Mesenchymal stem cell (in vitro differentiated cells and primary cell): ENCODE data around the gene CNOT6.
A peak's percentile ranks its signal among the peaks of the same experiment; 100 is the strongest.

Source experiments
- DNase-seq: peaks from one replicate; pipeline ENCODE4 v3.0.0-alpha.2; 2013
- H2AFZ ChIP-seq: one replicate; pipeline ENCODE4 v1.6.1; 2013; ENCODE audit warnings: low read depth, mild to moderate bottlenecking, control low read depth, inconsistent platforms, low read length, moderate library complexity
- H2AK5ac ChIP-seq: 2 replicates; pipeline ENCODE4 v1.6.1; 2013; ENCODE audit warnings: low read length, moderate library complexity, mild to moderate bottlenecking, inconsistent platforms; ENCODE audit not compliant: severe bottlenecking
- H2BK120ac ChIP-seq: one replicate; pipeline ENCODE4 v1.6.1; 2013; ENCODE audit warnings: low read depth, mild to moderate bottlenecking, inconsistent platforms, low read length, moderate library complexity
- H2BK12ac ChIP-seq, 2 experiments: one replicate each; pipeline ENCODE4 v1.6.1; 2013; ENCODE audit warnings: inconsistent platforms in 2 of 2, low read length in 2 of 2, mild to moderate bottlenecking in 2 of 2, moderate library complexity in 2 of 2, control low read depth in 1 of 2
- H2BK15ac ChIP-seq: one replicate; pipeline ENCODE4 v1.6.1; 2013; ENCODE audit warnings: mild to moderate bottlenecking, low read depth, inconsistent platforms; ENCODE audit not compliant: poor library complexity, severe bottlenecking
- H2BK5ac ChIP-seq: 2 replicates; pipeline ENCODE4 v1.6.1; 2013; ENCODE audit warnings: low read depth, mild to moderate bottlenecking, low read length, control low read depth, inconsistent platforms; ENCODE audit not compliant: poor library complexity, severe bottlenecking
- H3K14ac ChIP-seq, 2 experiments: one replicate each; pipeline ENCODE4 v1.6.1; 2013; ENCODE audit warnings: inconsistent platforms in 2 of 2, low read length in 2 of 2, control low read depth in 1 of 2, mild to moderate bottlenecking in 1 of 2, moderate library complexity in 1 of 2
- H3K18ac ChIP-seq, 2 experiments: one replicate each; pipeline ENCODE4 v1.6.1; 2013; ENCODE audit warnings: inconsistent platforms in 2 of 2, low read length in 2 of 2, control low read depth in 1 of 2, low read depth in 1 of 2, mild to moderate bottlenecking in 1 of 2
- H3K23ac ChIP-seq, 2 experiments: one replicate each; pipeline ENCODE4 v1.6.1; 2013; ENCODE audit warnings: inconsistent platforms in 2 of 2, low read length in 2 of 2, mild to moderate bottlenecking in 2 of 2, moderate library complexity in 2 of 2, control low read depth in 1 of 2
- H3K27ac ChIP-seq: 2 replicates; pipeline ENCODE4 v1.5.1; 2013; ENCODE audit warnings: mild to moderate bottlenecking, moderate library complexity, low read length, control low read depth, inconsistent platforms; ENCODE audit not compliant: poor library complexity, severe bottlenecking
- H3K27me3 ChIP-seq, 2 experiments: 2 replicates each; pipeline versions ENCODE4 v1.6.1 to v1.7.0; 2013; ENCODE audit warnings: low read length in 2 of 2, mild to moderate bottlenecking in 2 of 2, moderate library complexity in 2 of 2, control low read depth in 1 of 2, inconsistent platforms in 1 of 2; ENCODE audit not compliant: control insufficient read depth in 1 of 2, insufficient read depth in 1 of 2
- H3K36me3 ChIP-seq, 2 experiments: 2 replicates each; pipeline versions ENCODE4 v1.6.1 to v1.7.0; 2013; ENCODE audit warnings: low read length in 2 of 2, control low read depth in 1 of 2, inconsistent platforms in 1 of 2, low read depth in 1 of 2, mild to moderate bottlenecking in 1 of 2; ENCODE audit not compliant: insufficient read depth in 2 of 2, control insufficient read depth in 1 of 2
- H3K4ac ChIP-seq, 2 experiments: one replicate each; pipeline ENCODE4 v1.6.1; 2013; ENCODE audit warnings: inconsistent platforms in 2 of 2, low read length in 2 of 2, mild to moderate bottlenecking in 2 of 2, moderate library complexity in 2 of 2, control low read depth in 1 of 2, low read depth in 1 of 2
- H3K4me1 ChIP-seq: 2 replicates; pipeline ENCODE4 v1.6.1; 2013; ENCODE audit warnings: low read depth, low read length, control low read depth; ENCODE audit not compliant: control insufficient read depth, insufficient read depth
- H3K4me2 ChIP-seq: 2 replicates; pipeline ENCODE4 v1.6.1; 2013; ENCODE audit warnings: low read length, mild to moderate bottlenecking, inconsistent platforms; ENCODE audit not compliant: poor library complexity, severe bottlenecking
- H3K4me3 ChIP-seq, 2 experiments: 2 replicates each; pipeline versions ENCODE4 v1.5.1 to v1.7.0; 2013; ENCODE audit warnings: low read length in 2 of 2, mild to moderate bottlenecking in 2 of 2, control low read depth in 1 of 2, low read depth in 1 of 2; ENCODE audit not compliant: insufficient read depth in 1 of 2
- H3K79me1 ChIP-seq: replicated peaks from 2 replicates; pipeline ENCODE4 v1.6.1; 2013; ENCODE audit warnings: mild to moderate bottlenecking, control low read depth, low read length, inconsistent platforms; ENCODE audit not compliant: poor library complexity, severe bottlenecking
- H3K9ac ChIP-seq: 2 replicates; pipeline ENCODE4 v1.7.0; 2013; ENCODE audit warnings: mild to moderate bottlenecking, low read length, moderate library complexity
- H3K9me3 ChIP-seq: 2 replicates; pipeline ENCODE4 v1.7.0; 2013; ENCODE audit warnings: mild to moderate bottlenecking, low read length; ENCODE audit not compliant: control insufficient read depth
- H4K8ac ChIP-seq: one replicate; pipeline ENCODE4 v1.6.1; 2013; ENCODE audit warnings: inconsistent platforms, mild to moderate bottlenecking, low read length, moderate library complexity
- H4K91ac ChIP-seq: one replicate; pipeline ENCODE4 v1.6.1; 2013; ENCODE audit warnings: mild to moderate bottlenecking, low read length, inconsistent platforms
- WGBS: methylation state at CpG from one replicate; pipeline ENCODE4 v1.1.7; 2013; ENCODE audit warnings: mixed read lengths; 5-methylcytosine and 5-hydroxymethylcytosine counted together

CNOT6 gene

DNA sequence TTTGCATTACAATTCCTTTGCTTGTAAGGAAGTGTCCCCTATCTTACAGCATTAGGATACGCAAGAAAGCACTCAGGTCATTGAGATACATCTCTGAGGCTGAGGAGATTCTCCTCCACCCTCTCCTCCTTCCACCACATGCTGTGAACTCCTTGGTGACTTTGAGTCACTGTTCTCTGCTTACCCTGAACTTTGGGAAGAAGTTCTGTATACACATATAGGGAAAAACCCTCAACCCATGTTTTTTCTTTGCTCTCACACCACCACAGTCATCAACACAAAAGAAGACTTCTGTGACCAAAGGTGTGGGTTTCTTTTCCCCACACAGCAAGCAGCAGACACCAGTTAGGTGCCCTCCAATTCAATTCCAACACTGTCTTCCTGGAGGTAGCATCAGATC, 38.1 kb downstream of the CNOT6 start:
- H3K9ac ChIP-seq: no peak overlapping the region
- H4K91ac ChIP-seq: no peak overlapping the region
- no peak overlapping the region for H2BK12ac ChIP-seq
- no peak overlapping the region for H3K23ac ChIP-seq
- H3K36me3 ChIP-seq: peaks cover 22 to 51% of the 10 kb centered on the region in 2 experiments
- H2BK15ac ChIP-seq: no peak overlapping the region
- H3K79me1 ChIP-seq: peaks cover 20% of the 10 kb centered on the region
- H2AK5ac ChIP-seq: no peak overlapping the region
- H4K8ac ChIP-seq: no peak overlapping the region
- peak overlapping the region; percentile 4 for H3K27ac ChIP-seq
- H3K27me3 ChIP-seq: no peaks in the 10 kb centered on the region
- H3K4me3 ChIP-seq: no peak overlapping the region
- H2AFZ ChIP-seq: no peak overlapping the region
- no peak overlapping the region for H2BK5ac ChIP-seq
- H3K14ac ChIP-seq: no peak overlapping the region
- no peak for DNase-seq
- H3K4me1 ChIP-seq: peaks cover 10% of the 10 kb centered on the region
- no peak overlapping the region for H3K18ac ChIP-seq
- no peak overlapping the region for H2BK120ac ChIP-seq
- no peaks in the 10 kb centered on the region for H3K9me3 ChIP-seq
- WGBS: 100% methylated on average over 1 of the region's 1 CpG
- H3K4ac ChIP-seq: no peak overlapping the region
- H3K4me2 ChIP-seq: no peak overlapping the region

DNA sequence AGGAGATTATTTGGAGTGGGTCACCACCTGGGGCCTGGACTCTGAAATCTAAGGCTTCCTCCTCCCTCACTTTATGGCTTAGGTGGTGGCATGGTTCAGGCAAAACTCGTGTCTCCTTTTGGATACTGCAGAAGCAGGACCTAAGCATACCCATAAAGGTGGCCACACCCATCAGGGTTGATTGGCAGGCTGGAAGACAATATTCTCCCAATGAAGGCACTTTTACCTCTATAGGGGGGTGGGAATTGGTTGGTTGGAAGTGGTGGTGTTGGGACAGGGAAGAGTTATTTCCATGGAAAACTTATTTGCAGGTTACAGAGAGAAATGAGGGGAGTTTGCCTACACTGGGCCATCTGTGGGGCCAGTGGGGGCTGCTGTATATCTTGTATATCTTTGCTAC, 39.7 kb downstream of the CNOT6 start:
- Histone ChIP-seq H3K23ac (no peak overlapping the region), H2AK5ac (peak overlapping the region; percentile 24), H3K27ac (no peak overlapping the region), H2BK15ac (no peak overlapping the region), H2AFZ (no peak overlapping the region), H4K91ac (no peak overlapping the region), H3K14ac (no peak overlapping the region), H4K8ac (no peak overlapping the region), H3K18ac (no peak overlapping the region), H3K27me3 (no peaks in the 10 kb centered on the region), H2BK120ac (no peak overlapping the region), H3K4me3 (no peak overlapping the region), H3K36me3 (peaks cover 22 to 51% of the 10 kb centered on the region in 2 experiments), H3K4me2 (no peak overlapping the region), H3K9me3 (no peaks in the 10 kb centered on the region), H3K79me1 (peaks cover 16% of the 10 kb centered on the region), H2BK5ac (no peak overlapping the region), H2BK12ac (no peak overlapping the region), H3K4me1 (peaks cover 7% of the 10 kb centered on the region), H3K9ac (no peak overlapping the region), H3K4ac (no peak overlapping the region)
- WGBS: 100% methylated on average over 1 of the region's 1 CpG
- DNase-seq: no peak

DNA sequence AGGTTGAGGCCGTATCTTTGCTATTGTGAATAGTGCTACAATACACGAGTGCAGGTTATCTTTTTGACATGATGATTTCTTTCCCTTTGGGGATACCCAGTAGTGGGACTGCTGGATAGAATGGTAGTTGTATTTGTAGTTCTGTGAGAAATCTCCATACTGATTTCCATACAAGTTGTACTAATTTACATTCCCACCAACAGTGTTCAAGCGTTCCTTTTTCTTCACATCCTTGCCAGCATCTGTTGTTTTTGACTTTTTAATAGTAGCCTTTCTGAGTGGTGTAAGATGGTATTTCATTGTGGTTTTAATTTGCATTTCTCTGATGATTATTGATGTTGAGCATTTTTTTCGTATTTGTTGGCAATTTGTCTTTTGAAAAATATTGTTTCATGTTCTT, 41.4 kb downstream of the CNOT6 start:
- 93% methylated on average over 3 of the region's 4 CpGs for WGBS

DNA sequence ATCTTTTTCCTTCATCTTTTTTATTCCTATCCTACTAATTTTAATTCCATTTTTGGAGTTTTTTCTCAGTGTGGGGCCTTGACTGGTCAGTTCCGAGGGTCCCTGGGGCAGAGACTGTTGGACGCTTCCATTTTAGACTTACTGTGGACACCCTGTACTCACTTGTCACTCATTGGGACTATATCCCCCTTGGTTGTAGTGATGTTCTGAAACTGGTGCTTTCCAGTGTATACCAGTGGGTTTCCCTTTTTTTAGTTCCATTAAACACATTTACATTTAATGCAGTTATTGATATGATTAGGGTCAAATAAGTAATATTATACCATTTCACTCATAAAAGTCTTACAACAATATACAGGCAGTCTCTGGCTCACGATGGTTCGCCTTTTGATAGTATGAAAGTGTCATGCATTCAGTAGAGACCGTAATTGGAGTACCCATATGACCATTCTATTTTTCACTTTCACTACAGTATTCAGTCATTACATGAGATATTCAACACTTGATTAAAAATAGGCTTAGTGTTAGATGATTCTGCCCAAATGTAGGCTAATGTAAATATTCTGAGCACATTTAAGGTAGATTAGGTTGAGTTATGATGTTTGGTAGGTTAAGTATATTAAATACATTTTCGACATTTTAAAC, 46.0 kb downstream of the CNOT6 start:
- no peak overlapping the region for H4K91ac ChIP-seq
- no peak overlapping the region for H2BK5ac ChIP-seq
- H3K79me1 ChIP-seq: peaks cover 7% of the 10 kb centered on the region
- H3K18ac ChIP-seq: no peak overlapping the region
- DNase-seq: no peak
- no peak overlapping the region for H2AFZ ChIP-seq
- no peak overlapping the region for H3K4ac ChIP-seq
- WGBS: 63% methylated on average over 2 of the region's 6 CpGs
- peaks cover 6 to 38% of the 10 kb centered on the region in 2 experiments for H3K36me3 ChIP-seq
- H3K4me2 ChIP-seq: no peak overlapping the region
- H3K27ac ChIP-seq: no peak overlapping the region
- H2BK12ac ChIP-seq: no peak overlapping the region
- no peaks in the 10 kb centered on the region for H3K9me3 ChIP-seq
- H3K4me1 ChIP-seq: no peaks in the 10 kb centered on the region
- no peak overlapping the region for H3K4me3 ChIP-seq
- H2AK5ac ChIP-seq: no peak overlapping the region
- H2BK120ac ChIP-seq: no peak overlapping the region
- no peak overlapping the region for H3K14ac ChIP-seq
- no peak overlapping the region for H3K23ac ChIP-seq
- no peaks in the 10 kb centered on the region for H3K27me3 ChIP-seq
- H2BK15ac ChIP-seq: no peak overlapping the region
- H3K9ac ChIP-seq: no peak overlapping the region
- no peak overlapping the region for H4K8ac ChIP-seq

More for the DNA sequence above, 41.4 kb downstream of the CNOT6 start:
- no peaks in the 10 kb centered on the region for H3K27me3 ChIP-seq
- H3K27ac ChIP-seq: no peak overlapping the region
- no peak overlapping the region for H3K14ac ChIP-seq
- H3K79me1 ChIP-seq: peaks cover 13% of the 10 kb centered on the region
- no peak overlapping the region for H4K91ac ChIP-seq
- H3K4me2 ChIP-seq: no peak overlapping the region
- H3K23ac ChIP-seq: no peak overlapping the region
- no peak overlapping the region for H2BK15ac ChIP-seq
- H2BK120ac ChIP-seq: no peak overlapping the region
- no peak overlapping the region for H3K9ac ChIP-seq
- no peak for DNase-seq
- H4K8ac ChIP-seq: no peak overlapping the region
- no peak overlapping the region for H2AK5ac ChIP-seq
- H2AFZ ChIP-seq: no peak overlapping the region
- H3K9me3 ChIP-seq: no peaks in the 10 kb centered on the region
- H2BK5ac ChIP-seq: no peak overlapping the region
- peaks cover 7% of the 10 kb centered on the region for H3K4me1 ChIP-seq
- peaks cover 22 to 45% of the 10 kb centered on the region in 2 experiments for H3K36me3 ChIP-seq
- no peak overlapping the region for H3K4ac ChIP-seq
- no peak overlapping the region for H3K4me3 ChIP-seq
- no peak overlapping the region for H2BK12ac ChIP-seq
- H3K18ac ChIP-seq: no peak overlapping the region
